Gastroesophageal sphincter (tissue), 4 donors: ENCODE data around the gene CMYA5. TPM values are rescaled to one million over a fixed set of nuclear protein-coding genes. Genes with fewer than 3 reads are reported as not detected.
"Not testable (repeated sequence)": the region's sequence is repeated elsewhere in the genome, so short reads cannot be mapped to it uniquely, and the experiment has no call there.

ENCODE experiments used
- ATAC-seq: fragments of 150-250 bp; one replicate; pipeline ENCODE4 v1.9.1; 2016; ENCODE audit warnings: mild to moderate bottlenecking, moderate library complexity
- H3K27ac ChIP-seq, 4 donors: fragments of 200-600 bp; sonication (generic) in 3 of 4; 1 replicate in 3 of 4; 2 replicates in 1 of 4; pipeline ENCODE4 v1.5.1; 2016 to 2019
- H3K27me3 ChIP-seq: fragments of 200-600 bp; sonication (generic); one replicate; pipeline ENCODE4 v1.5.1; 2019
- H3K36me3 ChIP-seq, 2 donors: fragments of 200-600 bp; sonication (generic); one replicate each; pipeline ENCODE4 v1.5.1; 2019; ENCODE audit warnings: control low read depth in 1 of 2
- H3K4me1 ChIP-seq, 3 donors: fragments of 200-600 bp; sonication (generic); 1 replicate in 2 of 3; 2 replicates in 1 of 3; pipeline ENCODE4 v1.5.1; 2016 to 2019; ENCODE audit warnings: control low read depth in 2 of 3
- H3K4me3 ChIP-seq, 2 donors: fragments of 200-600 bp; sonication (generic); one replicate each; pipeline ENCODE4 v1.5.1; 2019; ENCODE audit warnings: mild to moderate bottlenecking in 1 of 2, moderate library complexity in 1 of 2
- H3K9me3 ChIP-seq, 3 donors: fragments of 200-600 bp; sonication (generic); one replicate each; pipeline ENCODE4 v1.5.1; 2017 to 2019; ENCODE audit warnings: control low read depth in 2 of 3
- CTCF ChIP-seq, 4 experiments: fragments of 200-600 bp in 2 of 4; fragments of 450-650 bp in 2 of 4; sonication (generic) in 1 of 4; IDR thresholded peaks; one replicate each; pipeline ENCODE4 v1.5.1; 2017 to 2019; ENCODE audit warnings: antibody characterized with exemption in 4 of 4, mild to moderate bottlenecking in 2 of 4, moderate library complexity in 2 of 4
- EP300 ChIP-seq: sonication (generic); formaldehyde crosslinking; IDR thresholded peaks from one replicate; pipeline ENCODE4 v1.6.1; 2017; ENCODE audit warnings: antibody characterized with exemption, mild to moderate bottlenecking
- POLR2A ChIP-seq, 2 donors: fragments of 450-650 bp; IDR thresholded peaks; one replicate each; pipeline ENCODE4 v1.6.1; 2017; ENCODE audit warnings: antibody characterized with exemption in 2 of 2, mild to moderate bottlenecking in 2 of 2, moderate library complexity in 1 of 2
- POLR2AphosphoS5 ChIP-seq: sonication (generic); formaldehyde crosslinking; IDR thresholded peaks from one replicate; pipeline ENCODE4 v1.6.1; 2017; ENCODE audit warnings: antibody characterized with exemption
- WGBS, 2 donors: methylation state at CpG; one replicate each; pipeline ENCODE4 v1.1.5; 2018; ENCODE audit warnings: low coverage in 1 of 2; 5-methylcytosine and 5-hydroxymethylcytosine counted together
- total RNA-seq, 4 donors: library from RNA; depleted of rRNA; stranded (reverse); fragments of >200 nt; gene quantifications; one replicate each; pipeline ENCODE4 v1.1.0, GENCODE V29; 2016

CMYA5 gene
- total RNA-seq, 4 donors from 2014 or later: 3.2 to 11.3 (median 7.9) TPM

GRCh38 chr5:79762929-79763328 lies 73.3 kb downstream of the CMYA5 start:
- Histone ChIP-seq H3K9me3 (no peaks in the 10 kb centered on the region), H3K27ac (no peak overlapping the region), H3K36me3 (peaks cover 0 to 43% of the 10 kb centered on the region in 2 donors), H3K27me3 (no peaks in the 10 kb centered on the region), H3K4me1 (no peaks in the 10 kb centered on the region), H3K4me3 (no peak overlapping the region)
- no peak for ATAC-seq
- 79 to 87% methylated on average over 9 to 10 of the region's 10 CpGs for WGBS, 2 donors
- TF ChIP-seq CTCF (IDR thresholded peaks at IDR 0.05) (no peak), POLR2AphosphoS5 (no peak), POLR2A (IDR thresholded peaks at IDR 0.05) (no peak), EP300 (no peak)

- not testable (repeated sequence) for H3K27me3 ChIP-seq, H3K4me3 ChIP-seq, H3K4me1 ChIP-seq, H3K27ac ChIP-seq, ATAC-seq, H3K9me3 ChIP-seq
- H3K36me3 ChIP-seq: peaks cover 0 to 49% of the 10 kb centered on the region in 2 donors
- 97 to 100% methylated on average over 3 of the region's 3 CpGs for WGBS, 2 donors
These were observed 74.5 kb downstream of the CMYA5 start for GRCh38 chr5:79764147-79764546.

GRCh38 chr5:79771387-79771786 lies 81.8 kb downstream of the CMYA5 start:
- Histone ChIP-seq H3K27me3 (no peaks in the 10 kb centered on the region), H3K36me3 (peaks cover 0 to 22% of the 10 kb centered on the region in 2 donors), H3K4me1 (no peaks in the 10 kb centered on the region), H3K27ac (no peak overlapping the region), H3K9me3 (peaks cover 0 to 10% (median 0%) of the 10 kb centered on the region in 3 donors), H3K4me3 (no peak overlapping the region)
- WGBS, 2 donors: 76% methylated on average over 2 of the region's 2 CpGs; no CpG with 5 or more reads in 1 of the 2 donors
- ATAC-seq: no peak
- TF ChIP-seq CTCF (IDR thresholded peaks at IDR 0.05): no peak

GRCh38 chr5:79772651-79773050 lies 83.0 kb downstream of the CMYA5 start:
- 83 to 93% methylated on average over 5 of the region's 5 CpGs for WGBS, 2 donors
- no peak for ATAC-seq
- peaks cover 0 to 22% of the 10 kb centered on the region in 2 donors for H3K36me3 ChIP-seq

GRCh38 chr5:79773612-79774011 lies 84.0 kb downstream of the CMYA5 start:
- H3K27me3 ChIP-seq: no peaks in the 10 kb centered on the region
- TF ChIP-seq POLR2AphosphoS5 (no peak), EP300 (no peak), POLR2A (IDR thresholded peaks at IDR 0.05) (no peak), CTCF (IDR thresholded peaks at IDR 0.05) (no peak)
- ATAC-seq: no peak
- no peak overlapping the region for H3K4me3 ChIP-seq
- H3K27ac ChIP-seq: no peak overlapping the region
- no peaks in the 10 kb centered on the region for H3K4me1 ChIP-seq
- H3K36me3 ChIP-seq: peaks cover 0 to 14% of the 10 kb centered on the region in 2 donors
- peaks cover 0 to 10% (median 0%) of the 10 kb centered on the region in 3 donors for H3K9me3 ChIP-seq
- 81 to 83% methylated on average over 4 of the region's 4 CpGs for WGBS, 2 donors

More at GRCh38 chr5:79772651-79773050, 83.0 kb downstream of the CMYA5 start:
- Histone ChIP-seq H3K4me1 (no peaks in the 10 kb centered on the region), H3K27ac (no peak overlapping the region), H3K27me3 (no peaks in the 10 kb centered on the region), H3K9me3 (peaks cover 0 to 10% (median 0%) of the 10 kb centered on the region in 3 donors), H3K4me3 (no peak overlapping the region)
- TF ChIP-seq POLR2A (IDR thresholded peaks at IDR 0.05) (no peak), EP300 (no peak), CTCF (IDR thresholded peaks at IDR 0.05) (no peak), POLR2AphosphoS5 (no peak)
